ENCODE results near the gene PWWP2B.

PWWP2B gene

GRCh38 chr10:132369636-132370185 lies 27.3 kb upstream of the PWWP2B start:
- no peak for TF ChIP-seq MAX (IDR thresholded peaks at IDR 0.05; ENCODE audit: low read depth, low read length)
- no peak for TF ChIP-seq CTCF (IDR thresholded peaks at IDR 0.05; ENCODE audit: low read depth, low read length)
- no peak for TF ChIP-seq POLR2A (IDR thresholded peaks at IDR 0.05; ENCODE audit: extremely low read depth, insufficient read length)
- no peak for TF ChIP-seq MYC (IDR thresholded peaks at IDR 0.05; ENCODE audit: low read depth, low read length)

GRCh38 chr10:132370426-132371340 lies 26.3 kb upstream of the PWWP2B start:
- TF ChIP-seq MYC (IDR thresholded peaks at IDR 0.05; ENCODE audit: low read depth, low read length) (no peak), MAX (IDR thresholded peaks at IDR 0.05; ENCODE audit: low read depth, low read length) (no peak), POLR2A (IDR thresholded peaks at IDR 0.05; ENCODE audit: extremely low read depth, insufficient read length) (no peak), CTCF (IDR thresholded peaks at IDR 0.05; ENCODE audit: low read depth, low read length) (no peak)
- H3K4me3 ChIP-seq (ENCODE audit: low read depth, low read length): no peak overlapping the region
- DNase-seq (ENCODE audit: low read depth): no peak

More at GRCh38 chr10:132369636-132370185, 27.3 kb upstream of the PWWP2B start:
- H3K4me3 ChIP-seq (ENCODE audit: low read depth, low read length): no peak overlapping the region
- DNase-seq (ENCODE audit: low read depth): no peak

- peak; percentile 70 for TF ChIP-seq CTCF (IDR thresholded peaks at IDR 0.05; ENCODE audit: low read depth, low read length)
- TF ChIP-seq MYC (IDR thresholded peaks at IDR 0.05; ENCODE audit: low read depth, low read length): no peak
- no peak overlapping the region for H3K4me3 ChIP-seq (ENCODE audit: low read depth, low read length)
- DNase-seq (ENCODE audit: low read depth): peak; percentile 56
Measured at GRCh38 chr10:132371641-132372081, 25.3 kb upstream of the PWWP2B start.

GRCh38 chr10:132372516-132373095 lies 24.4 kb upstream of the PWWP2B start:
- H3K4me3 ChIP-seq (ENCODE audit: low read depth, low read length): no peak overlapping the region
- TF ChIP-seq POLR2A (IDR thresholded peaks at IDR 0.05; ENCODE audit: extremely low read depth, insufficient read length) (no peak), MYC (IDR thresholded peaks at IDR 0.05; ENCODE audit: low read depth, low read length) (no peak)
- no peak for DNase-seq (ENCODE audit: low read depth)

- no peak overlapping the region for H3K4me3 ChIP-seq (ENCODE audit: low read depth, low read length)
- no peak for DNase-seq (ENCODE audit: low read depth)
- TF ChIP-seq POLR2A (IDR thresholded peaks at IDR 0.05; ENCODE audit: extremely low read depth, insufficient read length) (no peak), CTCF (IDR thresholded peaks at IDR 0.05; ENCODE audit: low read depth, low read length) (no peak), MYC (IDR thresholded peaks at IDR 0.05; ENCODE audit: low read depth, low read length) (no peak), MAX (IDR thresholded peaks at IDR 0.05; ENCODE audit: low read depth, low read length) (no peak)
Measured at GRCh38 chr10:132373241-132373955, 23.6 kb upstream of the PWWP2B start.

- TF ChIP-seq MYC (IDR thresholded peaks at IDR 0.05; ENCODE audit: low read depth, low read length): no peak
- TF ChIP-seq MAX (IDR thresholded peaks at IDR 0.05; ENCODE audit: low read depth, low read length): no peak
- no peak for TF ChIP-seq POLR2A (IDR thresholded peaks at IDR 0.05; ENCODE audit: extremely low read depth, insufficient read length)
- TF ChIP-seq CTCF (IDR thresholded peaks at IDR 0.05; ENCODE audit: low read depth, low read length): no peak
- no peak for DNase-seq (ENCODE audit: low read depth)
- H3K4me3 ChIP-seq (ENCODE audit: low read depth, low read length): no peak overlapping the region
Measured at GRCh38 chr10:132374176-132374575, 22.8 kb upstream of the PWWP2B start.

Measured in NB4 (cell line).